Fibroblast of lung (primary cell): ENCODE results near the gene ZBTB42. TPM values are rescaled to one million over a fixed set of nuclear protein-coding genes. Genes with fewer than 3 reads are reported as not detected.

Experiments used
- DNase-seq, 2 donors: peaks; one replicate each; pipeline versions ENCODE4 v3.0.0 to v3.0.0-alpha.2; 2010; ENCODE audit warnings: low read depth in 2 of 2
- H2AFZ ChIP-seq: 2 replicates; pipeline ENCODE4 v1.5.1; 2012; ENCODE audit warnings: low read length, control low read depth, inconsistent platforms
- H3K27ac ChIP-seq: 2 replicates; pipeline ENCODE4 v1.5.1; 2011; ENCODE audit warnings: low read length, control low read depth; ENCODE audit not compliant: insufficient read depth
- H3K27me3 ChIP-seq: 2 replicates; pipeline ENCODE4 v1.5.1; 2011; ENCODE audit warnings: mild to moderate bottlenecking, low read length; ENCODE audit not compliant: control insufficient read depth, insufficient read depth
- H3K36me3 ChIP-seq: 2 replicates; pipeline ENCODE4 v1.5.1; 2011; ENCODE audit warnings: low read length; ENCODE audit not compliant: control insufficient read depth, insufficient read depth
- H3K4me1 ChIP-seq: 2 replicates; pipeline ENCODE4 v1.5.1; 2011; ENCODE audit warnings: low read length; ENCODE audit not compliant: control insufficient read depth, insufficient read depth; ENCODE audit errors: extremely low read depth
- H3K4me2 ChIP-seq: 2 replicates; pipeline ENCODE4 v1.5.1; 2011; ENCODE audit warnings: low read length, control low read depth; ENCODE audit not compliant: insufficient read depth; ENCODE audit errors: extremely low read depth
- H3K4me3 ChIP-seq, 4 experiments: fragments of 200-600 bp in 1 of 4; sonication (generic) in 1 of 4; replicated peaks in 1 of 4; 2 replicates each; pipeline ENCODE4 v1.5.1; 2011 to 2016; ENCODE audit warnings: low read length in 4 of 4, low read depth in 3 of 4, mild to moderate bottlenecking in 3 of 4, control low read depth in 2 of 4, inconsistent platforms in 1 of 4, mixed read lengths in 1 of 4; ENCODE audit not compliant: insufficient read depth in 1 of 4; ENCODE audit errors: control extremely low read depth in 1 of 4
- H3K79me2 ChIP-seq: 2 replicates; pipeline ENCODE4 v1.5.1; 2012; ENCODE audit warnings: mild to moderate bottlenecking, low read length, inconsistent platforms; ENCODE audit not compliant: control insufficient read depth, insufficient read depth
- H3K9ac ChIP-seq: 2 replicates; pipeline ENCODE4 v1.5.1; 2011; ENCODE audit warnings: mild to moderate bottlenecking, low read length, control low read depth; ENCODE audit not compliant: insufficient read depth
- H3K9me3 ChIP-seq: 2 replicates; pipeline ENCODE4 v1.5.1; 2012; ENCODE audit warnings: low read depth, low read length; ENCODE audit not compliant: control insufficient read depth, insufficient read depth
- H4K20me1 ChIP-seq: 2 replicates; pipeline ENCODE4 v1.5.1; 2011; ENCODE audit warnings: low read length; ENCODE audit not compliant: control insufficient read depth, insufficient read depth; ENCODE audit errors: extremely low read depth
- EZH2 ChIP-seq: IDR thresholded peaks from 2 replicates; pipeline ENCODE4 v1.5.1; 2012; ENCODE audit warnings: low read length, control low read depth, mild to moderate bottlenecking; ENCODE audit errors: missing control alignments
- polyA plus RNA-seq, 2 donors: library from polyadenylated mRNA; depleted of rRNA in 1 of 2; stranded (reverse) in 1 of 2; unstranded in 1 of 2; fragments of >200 nt; gene quantifications; 2 replicates each; pipeline ENCODE4 v1.2.1, GENCODE V29; 2011 to 2012; ENCODE audit warnings: missing spikeins in 1 of 2
- total RNA-seq: library from RNA; depleted of rRNA; stranded (reverse); fragments of >200 nt; gene quantifications from 2 replicates; pipeline ENCODE4 v1.2.1, GENCODE V29; 2014
- TF ChIP-seq, protein P1 (sequence below), 2 donors: IDR thresholded peaks in 1 of 2; conservative IDR thresholded peaks in 1 of 2; 1 replicate in 1 of 2; 2 replicates in 1 of 2; pipeline ENCODE4 v1.5.1; 2011 to 2012; ENCODE audit warnings: low read length in 2 of 2, control low read depth in 1 of 2, inconsistent platforms in 1 of 2, low read depth in 1 of 2, mild to moderate bottlenecking in 1 of 2

ZBTB42 gene
- total and polyA plus RNA-seq, 2 donors (not counting 1 experiment from before 2014, with no cell fraction given), result 1.1 to 2.3 TPM

- H3K4me1 ChIP-seq, result peaks cover 7% of the 10 kb centered on the region
- no peaks in the 10 kb centered on the region for H3K27me3 ChIP-seq
- TF ChIP-seq, protein P1, sequence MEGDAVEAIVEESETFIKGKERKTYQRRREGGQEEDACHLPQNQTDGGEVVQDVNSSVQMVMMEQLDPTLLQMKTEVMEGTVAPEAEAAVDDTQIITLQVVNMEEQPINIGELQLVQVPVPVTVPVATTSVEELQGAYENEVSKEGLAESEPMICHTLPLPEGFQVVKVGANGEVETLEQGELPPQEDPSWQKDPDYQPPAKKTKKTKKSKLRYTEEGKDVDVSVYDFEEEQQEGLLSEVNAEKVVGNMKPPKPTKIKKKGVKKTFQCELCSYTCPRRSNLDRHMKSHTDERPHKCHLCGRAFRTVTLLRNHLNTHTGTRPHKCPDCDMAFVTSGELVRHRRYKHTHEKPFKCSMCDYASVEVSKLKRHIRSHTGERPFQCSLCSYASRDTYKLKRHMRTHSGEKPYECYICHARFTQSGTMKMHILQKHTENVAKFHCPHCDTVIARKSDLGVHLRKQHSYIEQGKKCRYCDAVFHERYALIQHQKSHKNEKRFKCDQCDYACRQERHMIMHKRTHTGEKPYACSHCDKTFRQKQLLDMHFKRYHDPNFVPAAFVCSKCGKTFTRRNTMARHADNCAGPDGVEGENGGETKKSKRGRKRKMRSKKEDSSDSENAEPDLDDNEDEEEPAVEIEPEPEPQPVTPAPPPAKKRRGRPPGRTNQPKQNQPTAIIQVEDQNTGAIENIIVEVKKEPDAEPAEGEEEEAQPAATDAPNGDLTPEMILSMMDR (conservative IDR thresholded peaks at IDR 0.05 in 1 of 2, IDR thresholded peaks at IDR 0.05 in 1 of 2; ENCODE audit: low read depth in 1 of 2, low read length in 2 of 2), result no peak
- TF ChIP-seq EZH2, result no peak
- no peak for DNase-seq
- no peak overlapping the region for H3K4me3 ChIP-seq
- no peak overlapping the region for H3K4me2 ChIP-seq
- peaks cover 14% of the 10 kb centered on the region for H3K36me3 ChIP-seq
- no peaks in the 10 kb centered on the region for H4K20me1 ChIP-seq
- peaks cover 57% of the 10 kb centered on the region for H3K79me2 ChIP-seq
- no peaks in the 10 kb centered on the region for H3K9me3 ChIP-seq
- H3K9ac ChIP-seq, result no peak overlapping the region
- H3K27ac ChIP-seq, result no peak overlapping the region
- H2AFZ ChIP-seq, result no peak overlapping the region
These were observed 8.6 kb upstream of the ZBTB42 start for GRCh38 chr14:104792101-104792884.

GRCh38 chr14:104792945-104793702, 7.8 kb upstream of the ZBTB42 start:
- peak overlapping the region; percentile 76 for H3K4me2 ChIP-seq
- peaks cover 9% of the 10 kb centered on the region for H3K4me1 ChIP-seq
- no peaks in the 10 kb centered on the region for H3K9me3 ChIP-seq
- H2AFZ ChIP-seq, result no peak overlapping the region
- no peaks in the 10 kb centered on the region for H4K20me1 ChIP-seq
- H3K36me3 ChIP-seq, result peaks cover 14% of the 10 kb centered on the region
- no peaks in the 10 kb centered on the region for H3K27me3 ChIP-seq
- DNase-seq, result no peak
- peaks cover 57% of the 10 kb centered on the region for H3K79me2 ChIP-seq
- no peak overlapping the region for H3K9ac ChIP-seq
- peak overlapping the region in 1 of 4 experiments; percentile 75 for H3K4me3 ChIP-seq
- H3K27ac ChIP-seq, result no peak overlapping the region
- TF ChIP-seq EZH2, result no peak

DNA sequence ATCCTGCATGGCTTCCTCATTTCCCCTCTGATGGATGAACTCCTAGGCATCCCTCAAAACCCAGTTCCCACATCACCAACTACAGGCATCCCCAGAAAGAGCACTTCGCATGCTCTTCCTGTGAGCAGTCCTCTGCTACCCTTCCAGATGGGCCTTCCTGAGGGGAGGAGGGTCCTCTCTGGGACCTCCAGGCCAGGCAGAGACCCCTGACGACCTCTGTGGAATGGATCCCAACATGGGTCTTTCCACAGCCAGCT, 7.3 kb upstream of the ZBTB42 start:
- H3K4me3 ChIP-seq, result peak overlapping the region in 3 of 4 experiments; percentile 62 to 75 (median 67)

More for the DNA sequence above, 7.3 kb upstream of the ZBTB42 start:
- H3K4me1 ChIP-seq, result peaks cover 9% of the 10 kb centered on the region
- peaks cover 12% of the 10 kb centered on the region for H3K36me3 ChIP-seq
- H3K4me2 ChIP-seq, result peak overlapping the region; percentile 76
- H4K20me1 ChIP-seq, result no peaks in the 10 kb centered on the region
- no peaks in the 10 kb centered on the region for H3K9me3 ChIP-seq
- H3K27ac ChIP-seq, result peak overlapping the region; percentile 69
- no peak overlapping the region for H2AFZ ChIP-seq
- no peak overlapping the region for H3K9ac ChIP-seq
- H3K27me3 ChIP-seq, result no peaks in the 10 kb centered on the region
- no peak for TF ChIP-seq EZH2
- TF ChIP-seq, protein P1 (conservative IDR thresholded peaks at IDR 0.05 in 1 of 2, IDR thresholded peaks at IDR 0.05 in 1 of 2; ENCODE audit: low read depth in 1 of 2, low read length in 2 of 2), result no peak
- H3K79me2 ChIP-seq, result peaks cover 53% of the 10 kb centered on the region
- DNase-seq, result no peak
